CD8-positive, alpha-beta memory T cell (primary cell): Measurements from ENCODE around the gene ENTHD1. TPM values are rescaled to one million over a fixed set of nuclear protein-coding genes. Genes with fewer than 3 reads are reported as not detected.
"Not testable (repeated sequence)": the region's sequence is repeated elsewhere in the genome, so short reads cannot be mapped to it uniquely, and the experiment has no call there.

ENCODE experiments used
- CTCF ChIA-PET: fragments of 350-600 bp; sonication (Branson Sonifier 250); formaldehyde crosslinking; loops from one replicate; lab custom pipeline; 2021; ENCODE audit warnings: antibody characterized with exemption; lab: Charles Lee
- POLR2A ChIA-PET: fragments of 350-600 bp; sonication (Branson Sonifier 250); formaldehyde crosslinking; loops from one replicate; lab custom pipeline; 2021; ENCODE audit warnings: antibody characterized with exemption; lab: Charles Lee
- DNase-seq, 5 donors: peaks; one replicate each; pipeline versions ENCODE4 v3.0.0 to v3.0.0-alpha.2; 2020 to 2022; ENCODE audit warnings: mixed read lengths in 1 of 5
- H3K27ac ChIP-seq: one replicate; pipeline ENCODE4 v1.7.0; 2013; ENCODE audit warnings: low read depth, mild to moderate bottlenecking, low read length, moderate library complexity
- H3K27me3 ChIP-seq: 2 replicates; pipeline ENCODE4 v1.7.0; 2013; ENCODE audit warnings: low read length, mild to moderate bottlenecking; ENCODE audit not compliant: insufficient read depth, poor library complexity, severe bottlenecking
- H3K36me3 ChIP-seq: 2 replicates; pipeline ENCODE4 v1.7.0; 2013; ENCODE audit warnings: mild to moderate bottlenecking, low read length, moderate library complexity; ENCODE audit not compliant: insufficient read depth
- H3K4me1 ChIP-seq: 2 replicates; pipeline ENCODE4 v1.7.0; 2013; ENCODE audit warnings: mild to moderate bottlenecking, low read length, moderate library complexity; ENCODE audit not compliant: insufficient read depth
- H3K4me3 ChIP-seq: 2 replicates; pipeline ENCODE4 v1.7.0; 2013; ENCODE audit warnings: mild to moderate bottlenecking, low read length
- H3K9me3 ChIP-seq: 2 replicates; pipeline ENCODE4 v1.7.0; 2013; ENCODE audit warnings: mild to moderate bottlenecking, low read length
- H3K27ac Mint-ChIP-seq, 8 donors: one replicate each; pipeline ENCODE4 v1.8.0; 2020 to 2021; ENCODE audit warnings: mixed read lengths in 8 of 8, mild to moderate bottlenecking in 6 of 8, inconsistent platforms in 3 of 8, moderate library complexity in 3 of 8
- H3K27me3 Mint-ChIP-seq, 2 donors: one replicate each; pipeline ENCODE4 v1.8.0; 2020 to 2021; ENCODE audit warnings: mixed read lengths in 2 of 2, mild to moderate bottlenecking in 1 of 2, moderate library complexity in 1 of 2
- H3K36me3 Mint-ChIP-seq, 3 donors: one replicate each; pipeline ENCODE4 v1.8.0; 2020 to 2021; ENCODE audit warnings: mixed read lengths in 3 of 3, inconsistent platforms in 1 of 3, mild to moderate bottlenecking in 1 of 3
- H3K4me1 Mint-ChIP-seq, 3 donors: one replicate each; pipeline ENCODE4 v1.8.0; 2020 to 2021; ENCODE audit warnings: mixed read lengths in 3 of 3, inconsistent platforms in 1 of 3, mild to moderate bottlenecking in 1 of 3
- H3K4me3 Mint-ChIP-seq, 7 donors: one replicate each; pipeline ENCODE4 v1.8.0; 2020 to 2021; ENCODE audit warnings: mixed read lengths in 7 of 7, mild to moderate bottlenecking in 6 of 7, moderate library complexity in 4 of 7, inconsistent platforms in 2 of 7
- H3K9me3 Mint-ChIP-seq, 5 donors: one replicate each; pipeline ENCODE4 v1.8.0; 2020 to 2022; ENCODE audit warnings: mixed read lengths in 5 of 5, mild to moderate bottlenecking in 3 of 5, moderate library complexity in 2 of 5, inconsistent platforms in 1 of 5
- polyA plus RNA-seq: library from polyadenylated mRNA; unstranded; fragments of 300-500 nt; fragmentation: Illumina TruSeq; gene quantifications from one replicate; pipeline ENCODE4 v1.2.3, GENCODE V29; 2021
- total RNA-seq, 2 experiments: library from RNA; stranded (reverse); gene quantifications; one replicate each; pipeline ENCODE4 v1.2.3, GENCODE V29; 2021

ENTHD1 gene
- total and polyA plus RNA-seq, 3 experiments from 2014 or later: 0.16 to 0.35 (median 0.16) TPM

- H3K36me3 Mint-ChIP-seq: peaks cover 17 to 66% (median 27%) of the 10 kb centered on the region in 3 donors
- H3K9me3 Mint-ChIP-seq: no peaks in the 10 kb centered on the region
- peaks cover 47 to 60% (median 52%) of the 10 kb centered on the region in 3 donors for H3K4me1 Mint-ChIP-seq
- POLR2A ChIA-PET: interaction anchor here (0.6 to 1.6 kb wide), 6 partner anchors 9 to 29 kb away, joined by 3 to 8 read pairs (median 6); no protein-coding TSS in a partner anchor
- Histone ChIP-seq H3K27me3 (no peaks in the 10 kb centered on the region), H3K9me3 (no peaks in the 10 kb centered on the region), H3K36me3 (no peaks in the 10 kb centered on the region), H3K4me3 (peak overlapping the region; percentile 68), H3K4me1 (peaks cover 35% of the 10 kb centered on the region), H3K27ac (peak overlapping the region; percentile 18)
- CTCF ChIA-PET: interaction anchor here (1.3 to 2.0 kb wide), 7 partner anchors 9 to 36 kb away, joined by 3 to 7 read pairs (median 5); no protein-coding TSS in a partner anchor
- DNase-seq: no peak
- no peaks in the 10 kb centered on the region for H3K27me3 Mint-ChIP-seq
- H3K4me3 Mint-ChIP-seq: peak overlapping the region; percentile 91 to 99 (median 97)
- H3K27ac Mint-ChIP-seq: peak overlapping the region in 7 of 8 donors; percentile 91 to 99 (median 98)
Observed at GRCh38 chr22:39906207-39906606, 12.6 kb upstream of the ENTHD1 start.

GRCh38 chr22:39905687-39906086 lies 12.1 kb upstream of the ENTHD1 start:
- peaks cover 17 to 68% (median 25%) of the 10 kb centered on the region in 3 donors for H3K36me3 Mint-ChIP-seq
- POLR2A ChIA-PET: interaction anchor here (0.6 to 1.8 kb wide), 7 partner anchors 9 to 744 kb away, joined by 3 to 9 read pairs (median 6); no protein-coding TSS in a partner anchor
- no peak for DNase-seq
- CTCF ChIA-PET: interaction anchor here (1.3 to 1.8 kb wide), 6 partner anchors 9 to 37 kb away, joined by 3 to 7 read pairs (median 4); no protein-coding TSS in a partner anchor
- H3K4me1 Mint-ChIP-seq: peaks cover 45 to 56% (median 50%) of the 10 kb centered on the region in 3 donors
- Histone ChIP-seq H3K9me3 (no peaks in the 10 kb centered on the region), H3K36me3 (no peaks in the 10 kb centered on the region), H3K4me1 (peaks cover 30% of the 10 kb centered on the region), H3K4me3 (peak overlapping the region; percentile 68), H3K27ac (peak overlapping the region; percentile 18), H3K27me3 (no peaks in the 10 kb centered on the region)
- H3K9me3 Mint-ChIP-seq: no peaks in the 10 kb centered on the region
- peak overlapping the region; percentile 91 to 99 (median 97) for H3K4me3 Mint-ChIP-seq
- H3K27me3 Mint-ChIP-seq: no peaks in the 10 kb centered on the region
- H3K27ac Mint-ChIP-seq: peak overlapping the region in 7 of 8 donors; percentile 91 to 99 (median 98)

- POLR2A ChIA-PET: interaction anchor here (0.8 to 1.8 kb wide), 6 partner anchors 8 to 28 kb away, joined by 3 to 9 read pairs (median 4); no protein-coding TSS in a partner anchor
- Mint-ChIP-seq H3K4me1 (peaks cover 44 to 56% (median 50%) of the 10 kb centered on the region in 3 donors), H3K9me3 (no peaks in the 10 kb centered on the region), H3K4me3 (peak overlapping the region; percentile 91 to 99 (median 97)), H3K27me3 (no peaks in the 10 kb centered on the region), H3K27ac (peak overlapping the region in 7 of 8 donors; percentile 91 to 99 (median 98)), H3K36me3 (peaks cover 17 to 64% (median 22%) of the 10 kb centered on the region in 3 donors)
- no peaks in the 10 kb centered on the region for H3K36me3 ChIP-seq
- no peak for DNase-seq
- peak overlapping the region; percentile 68 for H3K4me3 ChIP-seq
- no peaks in the 10 kb centered on the region for H3K27me3 ChIP-seq
- H3K4me1 ChIP-seq: peaks cover 31% of the 10 kb centered on the region
- H3K27ac ChIP-seq: no peak overlapping the region
- no peaks in the 10 kb centered on the region for H3K9me3 ChIP-seq
- CTCF ChIA-PET: interaction anchor here (0.7 to 1.8 kb wide), 4 partner anchors 19 to 113 kb away, joined by 3 to 7 read pairs (median 4); no protein-coding TSS in a partner anchor
Observed at GRCh38 chr22:39904862-39905261, 11.3 kb upstream of the ENTHD1 start.

GRCh38 chr22:39904024-39904423 lies 10.5 kb upstream of the ENTHD1 start:
- Mint-ChIP-seq H3K4me1 (peaks cover 41 to 53% (median 47%) of the 10 kb centered on the region in 3 donors), H3K4me3 (peak overlapping the region; percentile 91 to 99 (median 97)), H3K36me3 (peaks cover 17 to 60% (median 18%) of the 10 kb centered on the region in 3 donors), H3K27ac (peak overlapping the region in 7 of 8 donors; percentile 91 to 99 (median 98))
- CTCF ChIA-PET: interaction anchor here (0.7 to 1.5 kb wide), 3 partner anchors 18 to 114 kb away, joined by 3 to 6 read pairs (median 3); no protein-coding TSS in a partner anchor
- peaks cover 31% of the 10 kb centered on the region for H3K4me1 ChIP-seq
- DNase-seq, H3K27me3 Mint-ChIP-seq, H3K9me3 Mint-ChIP-seq, H3K27me3 ChIP-seq, H3K9me3 ChIP-seq, H3K36me3 ChIP-seq: not testable (repeated sequence)
- POLR2A ChIA-PET: interaction anchor here (0.8 to 1.8 kb wide), 5 partner anchors 9 to 29 kb away, joined by 3 to 9 read pairs (median 4); no protein-coding TSS in a partner anchor
- peak overlapping the region; percentile 68 for H3K4me3 ChIP-seq
- H3K27ac ChIP-seq: peak overlapping the region; percentile 20

- H3K9me3 ChIP-seq: no peaks in the 10 kb centered on the region
- Mint-ChIP-seq H3K27ac (peak overlapping the region in 7 of 8 donors; percentile 93 to 99 (median 96)), H3K4me3 (peak overlapping the region; percentile 91 to 99 (median 97)), H3K4me1 (peaks cover 30 to 34% (median 31%) of the 10 kb centered on the region in 3 donors), H3K36me3 (peaks cover 14 to 49% (median 17%) of the 10 kb centered on the region in 3 donors), H3K9me3 (no peaks in the 10 kb centered on the region), H3K27me3 (no peaks in the 10 kb centered on the region)
- DNase-seq: no peak
- H3K27ac ChIP-seq: peak overlapping the region; percentile 32
- H3K36me3 ChIP-seq: no peaks in the 10 kb centered on the region
- no peaks in the 10 kb centered on the region for H3K27me3 ChIP-seq
- peaks cover 33% of the 10 kb centered on the region for H3K4me1 ChIP-seq
- H3K4me3 ChIP-seq: peak overlapping the region; percentile 71
- ChIA-PET CTCF (interaction anchor here (0.6 to 1.5 kb wide), 2 partner anchors 8 to 41 kb away, joined by 3 read pairs; no protein-coding TSS in a partner anchor), POLR2A (interaction anchor here (2.2 kb wide), 1 partner anchor 8 kb away, joined by 8 read pairs; no protein-coding TSS in a partner anchor)
Observed at GRCh38 chr22:39901565-39902146, 8.1 kb upstream of the ENTHD1 start.

- no peaks in the 10 kb centered on the region for H3K27me3 Mint-ChIP-seq
- Histone ChIP-seq H3K27me3 (no peaks in the 10 kb centered on the region), H3K36me3 (no peaks in the 10 kb centered on the region), H3K9me3 (no peaks in the 10 kb centered on the region), H3K27ac (peak within 1 kb of the TSS; percentile 32), H3K4me1 (peaks cover 34% of the 10 kb centered on the region), H3K4me3 (peak within 1 kb of the TSS; percentile 71)
- H3K9me3 Mint-ChIP-seq: no peaks in the 10 kb centered on the region
- H3K4me1 Mint-ChIP-seq: peaks cover 21 to 24% (median 23%) of the 10 kb centered on the region in 3 donors
- peak within 1 kb of the TSS; percentile 91 to 99 (median 97) for H3K4me3 Mint-ChIP-seq
- H3K36me3 Mint-ChIP-seq: peaks cover 10 to 44% (median 15%) of the 10 kb centered on the region in 3 donors
- DNase-seq: peak; percentile 47 to 88 (median 87)
- CTCF ChIA-PET: interaction anchor here (1.0 to 2.2 kb wide), 4 partner anchors 9 to 135 kb away, joined by 3 to 10 read pairs (median 4); no protein-coding TSS in a partner anchor
- peak within 1 kb of the TSS in 7 of 8 donors; percentile 93 to 99 (median 96) for H3K27ac Mint-ChIP-seq
- POLR2A ChIA-PET: interaction anchor here (0.6 to 2.2 kb wide), 4 partner anchors 9 to 381 kb away, joined by 3 to 8 read pairs (median 4); no protein-coding TSS in a partner anchor
Observed at GRCh38 chr22:39900306-39901227, 7.0 kb upstream of the ENTHD1 start, which contains the start of gene GRAP2. GRAP2 (plus strand) TSS chr22:39901084; CDS start chr22:39947107, 46,023 bp downstream.

GRCh38 chr22:39898997-39899396 lies 5.4 kb upstream of the ENTHD1 start:
- ChIA-PET CTCF (interaction anchor here (0.8 to 2.2 kb wide), 5 partner anchors 9 to 125 kb away, joined by 3 to 10 read pairs (median 5); no protein-coding TSS in a partner anchor), POLR2A (interaction anchor here (0.9 to 2.2 kb wide), 4 partner anchors 10 to 39 kb away, joined by 3 to 8 read pairs (median 3); no protein-coding TSS in a partner anchor)
- Mint-ChIP-seq H3K27ac (peak overlapping the region; percentile 79 to 99 (median 84)), H3K4me1 (peaks cover 17 to 21% (median 20%) of the 10 kb centered on the region in 3 donors), H3K27me3 (no peaks in the 10 kb centered on the region), H3K36me3 (peaks cover 1 to 29% (median 10%) of the 10 kb centered on the region in 3 donors), H3K9me3 (no peaks in the 10 kb centered on the region), H3K4me3 (peak overlapping the region in 5 of 7 donors; percentile 4 to 40 (median 29))
- DNase-seq: no peak
- Histone ChIP-seq H3K4me3 (no peak overlapping the region), H3K9me3 (no peaks in the 10 kb centered on the region), H3K27me3 (no peaks in the 10 kb centered on the region), H3K4me1 (peaks cover 34% of the 10 kb centered on the region), H3K36me3 (no peaks in the 10 kb centered on the region), H3K27ac (no peak overlapping the region)
